ENCODE measurements around the gene SPATC1L. TPM values are rescaled to one million over a fixed set of nuclear protein-coding genes. Genes with fewer than 3 reads are reported as not detected.

The SPATC1L gene
- total RNA-seq, 2 experiments from 2014 or later: 23.2 to 24.2 TPM

DNA sequence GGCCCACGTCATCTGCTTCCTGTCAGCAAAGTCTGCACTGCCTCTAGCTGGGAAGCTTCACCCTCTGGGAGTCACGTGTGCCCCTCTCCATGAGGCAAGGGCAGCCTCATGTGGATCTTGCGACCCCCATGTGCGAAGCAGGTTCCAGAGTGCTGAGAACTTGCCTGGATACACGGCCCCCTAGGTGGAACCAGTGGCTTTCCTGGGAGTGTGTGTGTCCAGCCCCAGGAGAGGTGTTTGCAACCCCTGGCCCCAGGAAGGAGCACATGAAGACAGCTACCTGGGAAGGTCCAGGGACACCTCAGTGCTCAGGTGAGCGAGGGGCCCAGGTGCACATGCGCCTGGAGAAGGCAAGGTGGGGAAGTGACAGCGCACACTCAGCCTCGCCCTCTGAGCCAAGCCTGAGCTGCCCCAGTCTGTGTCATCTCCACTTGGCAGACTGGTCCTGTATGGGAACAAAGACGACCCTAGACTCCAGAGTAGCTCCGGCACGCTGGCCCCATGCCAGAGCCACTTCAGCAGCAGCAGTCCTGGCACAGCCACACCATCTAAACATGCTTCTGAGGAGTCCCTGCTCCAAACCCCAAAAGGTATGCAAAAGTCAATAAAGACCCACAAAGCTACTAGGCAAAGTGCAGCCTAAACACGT lies 35.5 kb upstream of the SPATC1L start:
- Mint-ChIP-seq H3K4me3 (no peak overlapping the region), H3K36me3 (ENCODE audit: low read depth) (no peaks in the 10 kb centered on the region), H3K27ac (no peak overlapping the region), H3K27me3 (no peaks in the 10 kb centered on the region), H3K4me1 (ENCODE audit: low read depth) (no peaks in the 10 kb centered on the region), H3K9me3 (no peaks in the 10 kb centered on the region)
- TF ChIP-seq, protein P1, sequence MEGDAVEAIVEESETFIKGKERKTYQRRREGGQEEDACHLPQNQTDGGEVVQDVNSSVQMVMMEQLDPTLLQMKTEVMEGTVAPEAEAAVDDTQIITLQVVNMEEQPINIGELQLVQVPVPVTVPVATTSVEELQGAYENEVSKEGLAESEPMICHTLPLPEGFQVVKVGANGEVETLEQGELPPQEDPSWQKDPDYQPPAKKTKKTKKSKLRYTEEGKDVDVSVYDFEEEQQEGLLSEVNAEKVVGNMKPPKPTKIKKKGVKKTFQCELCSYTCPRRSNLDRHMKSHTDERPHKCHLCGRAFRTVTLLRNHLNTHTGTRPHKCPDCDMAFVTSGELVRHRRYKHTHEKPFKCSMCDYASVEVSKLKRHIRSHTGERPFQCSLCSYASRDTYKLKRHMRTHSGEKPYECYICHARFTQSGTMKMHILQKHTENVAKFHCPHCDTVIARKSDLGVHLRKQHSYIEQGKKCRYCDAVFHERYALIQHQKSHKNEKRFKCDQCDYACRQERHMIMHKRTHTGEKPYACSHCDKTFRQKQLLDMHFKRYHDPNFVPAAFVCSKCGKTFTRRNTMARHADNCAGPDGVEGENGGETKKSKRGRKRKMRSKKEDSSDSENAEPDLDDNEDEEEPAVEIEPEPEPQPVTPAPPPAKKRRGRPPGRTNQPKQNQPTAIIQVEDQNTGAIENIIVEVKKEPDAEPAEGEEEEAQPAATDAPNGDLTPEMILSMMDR (IDR thresholded peaks at IDR 0.05): no peak
- intact Hi-C loops (cut with micrococcal nuclease): no loop called here
- CTCF ChIA-PET: no interaction called here
- POLR2A ChIA-PET: interaction anchor here (1.5 kb wide), 1 partner anchor 9 kb away, joined by 3 read pairs; the partner anchor contains the start of gene LSS
- no peak for DNase-seq
- ATAC-seq: no peak

DNA sequence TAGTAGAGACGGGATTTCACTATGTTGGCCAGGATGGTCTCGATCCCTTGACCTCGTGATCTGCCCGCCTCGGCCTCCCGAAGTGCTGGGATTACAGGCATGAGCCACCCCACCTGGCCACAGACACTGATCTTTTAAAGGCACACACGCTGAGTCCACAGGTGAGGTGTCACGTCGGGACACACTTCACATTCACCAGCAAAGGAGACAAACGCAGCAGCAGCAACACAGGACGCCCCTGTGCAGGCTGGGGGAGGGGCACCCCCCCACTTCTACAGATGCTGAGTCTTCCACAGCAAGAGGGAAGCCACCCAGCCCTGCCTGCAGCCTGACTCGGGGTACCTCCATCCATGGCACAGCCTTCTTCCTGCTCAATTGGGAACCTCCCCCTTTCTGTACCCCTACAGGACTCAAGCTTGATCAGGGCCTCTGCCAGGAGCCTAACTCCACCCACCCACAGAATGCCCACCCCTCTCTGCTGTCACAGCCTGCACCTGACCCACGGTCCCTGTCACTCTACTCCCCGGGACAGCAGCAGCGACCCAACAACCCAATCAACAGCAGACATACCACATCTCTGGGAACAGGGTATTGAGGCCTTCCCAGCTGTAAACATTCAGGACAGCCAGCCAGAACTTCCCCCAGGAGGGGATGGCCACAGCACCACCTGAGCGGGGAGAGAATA lies 34.8 kb upstream of the SPATC1L start:
- ChIA-PET POLR2A (interaction anchor here (1.5 kb wide), 1 partner anchor 10 kb away, joined by 3 read pairs; the partner anchor contains the start of gene LSS), CTCF (no interaction called here)
- Mint-ChIP-seq H3K27me3 (no peaks in the 10 kb centered on the region), H3K36me3 (ENCODE audit: low read depth) (no peaks in the 10 kb centered on the region), H3K4me1 (ENCODE audit: low read depth) (no peaks in the 10 kb centered on the region), H3K27ac (no peak overlapping the region), H3K4me3 (no peak overlapping the region), H3K9me3 (no peaks in the 10 kb centered on the region)
- intact Hi-C loops (cut with micrococcal nuclease): no loop called here
- no peak for ATAC-seq
- TF ChIP-seq, protein P1 (IDR thresholded peaks at IDR 0.05): no peak
- DNase-seq: no peak

DNA sequence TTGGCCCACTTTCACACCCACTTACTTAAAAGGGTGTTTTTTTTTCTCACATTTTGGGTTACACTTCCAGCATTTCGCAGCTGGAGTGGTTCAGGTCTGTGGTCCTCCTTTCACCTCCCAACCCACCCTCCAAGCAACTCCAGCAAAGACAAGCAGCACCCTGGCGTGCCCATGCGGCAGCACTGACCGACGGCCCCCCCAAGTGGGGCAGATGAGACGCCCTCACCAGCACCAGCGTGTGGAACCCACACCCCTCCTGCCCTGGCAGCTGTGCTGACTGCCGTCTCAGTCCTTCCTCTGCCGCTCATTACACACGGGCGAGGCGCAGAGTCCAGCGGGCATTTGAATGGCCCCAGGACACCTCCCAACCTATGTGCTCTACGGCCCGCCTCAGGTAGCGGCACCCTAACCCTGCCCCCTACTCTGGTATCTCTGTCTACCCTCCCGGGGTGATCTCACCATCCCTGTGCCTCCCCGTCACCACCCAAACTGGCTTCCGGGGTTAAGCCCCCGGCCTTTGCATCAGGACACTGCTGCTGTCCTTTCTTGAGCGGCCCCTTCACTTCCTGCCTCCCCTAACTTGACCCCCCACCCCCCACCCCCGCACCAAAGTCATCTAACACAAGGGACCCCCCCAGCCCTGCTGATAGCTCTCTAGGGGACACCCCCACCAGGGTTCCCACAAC lies 33.4 kb upstream of the SPATC1L start:
- DNase-seq: no peak
- Mint-ChIP-seq H3K36me3 (ENCODE audit: low read depth) (no peaks in the 10 kb centered on the region), H3K4me1 (ENCODE audit: low read depth) (no peaks in the 10 kb centered on the region), H3K27ac (no peak overlapping the region), H3K9me3 (no peaks in the 10 kb centered on the region), H3K27me3 (no peaks in the 10 kb centered on the region), H3K4me3 (no peak overlapping the region)
- TF ChIP-seq, protein P1 (IDR thresholded peaks at IDR 0.05): no peak
- ChIA-PET CTCF (no interaction called here), POLR2A (no interaction called here)
- ATAC-seq: no peak
- intact Hi-C loops (cut with micrococcal nuclease): no loop called here

DNA sequence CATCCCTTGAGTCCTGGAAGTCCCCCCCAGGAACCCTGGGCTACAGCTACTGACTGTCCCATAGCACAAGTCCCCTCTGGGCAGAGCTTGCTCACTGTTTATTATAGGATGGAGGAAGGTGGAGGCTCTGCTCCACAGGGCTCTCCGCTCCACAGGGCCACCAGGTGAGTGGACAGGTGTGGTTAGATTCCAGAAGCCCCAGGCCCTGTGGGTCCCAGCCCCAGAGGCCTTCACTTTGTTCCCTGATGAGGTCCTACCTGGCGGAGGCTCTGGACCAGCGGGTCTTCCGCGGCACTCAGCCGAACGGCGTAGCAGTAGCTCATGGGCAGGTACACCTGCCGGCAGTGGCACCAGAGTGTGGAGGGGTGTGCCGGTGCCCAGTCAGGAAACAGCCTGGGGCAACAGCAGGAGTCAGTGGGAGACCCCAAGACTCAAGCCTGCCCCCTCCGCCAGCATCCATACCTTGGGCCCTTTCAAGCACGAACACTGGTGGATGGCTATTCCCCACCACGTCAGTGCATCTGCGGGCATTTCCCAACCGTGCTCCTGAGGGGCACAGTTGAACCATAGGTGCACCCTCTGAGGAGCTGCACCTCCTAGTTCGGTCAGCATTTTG lies 32.0 kb upstream of the SPATC1L start:
- Mint-ChIP-seq H3K36me3 (ENCODE audit: low read depth) (no peaks in the 10 kb centered on the region), H3K27ac (no peak overlapping the region), H3K9me3 (no peaks in the 10 kb centered on the region), H3K4me1 (ENCODE audit: low read depth) (no peaks in the 10 kb centered on the region), H3K4me3 (no peak overlapping the region), H3K27me3 (no peaks in the 10 kb centered on the region)
- ATAC-seq (no peak), DNase-seq (no peak)
- TF ChIP-seq, protein P1 (IDR thresholded peaks at IDR 0.05): no peak
- intact Hi-C loops (cut with micrococcal nuclease): no loop called here
- ChIA-PET POLR2A (interaction anchor here (1.0 kb wide), 1 partner anchor 13 kb away, joined by 3 read pairs; no protein-coding TSS in a partner anchor), CTCF (interaction anchor here (0.7 to 1.8 kb wide), 2 partner anchors 63 to 243 kb away, joined by 3 to 4 read pairs; no protein-coding TSS in a partner anchor)

All from activated CD8-positive, alpha-beta T cell treated with anti-CD3 and anti-CD28 coated beads for 36 hours (primary cell).